Measurements from ENCODE around the gene SSTR3. TPM values are rescaled to one million over a fixed set of nuclear protein-coding genes. Genes with fewer than 3 reads are reported as not detected.
"Not testable (repeated sequence)": the region's sequence is repeated elsewhere in the genome, so short reads cannot be mapped to it uniquely, and the experiment has no call there.

SSTR3 gene
- total RNA-seq, 1 experiment from 2014 or later, result 0.21 TPM

DNA sequence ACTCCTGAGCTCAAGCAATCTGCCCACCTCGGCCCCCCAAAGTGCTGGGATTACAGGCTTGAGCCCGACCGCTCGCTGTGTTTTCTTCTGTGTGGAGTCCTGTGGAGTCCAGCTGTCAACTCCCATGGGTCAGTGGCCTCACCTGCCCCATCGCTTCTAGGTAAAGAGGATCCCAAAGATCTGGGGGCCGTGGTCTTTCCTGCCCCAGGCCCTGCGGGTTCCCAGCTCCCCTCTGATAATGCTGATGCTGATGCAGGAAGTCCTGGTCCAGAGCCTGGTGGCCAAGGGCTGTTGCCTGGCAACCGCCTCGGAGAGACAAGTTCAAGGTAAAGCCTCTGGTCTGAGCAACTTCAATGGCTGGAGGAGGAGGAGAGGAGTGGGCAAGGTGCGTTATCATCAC, 9.6 kb downstream of the SSTR3 start:
- H3K27me3 ChIP-seq (ENCODE audit: control insufficient read depth, insufficient read depth, low read length), result peaks cover 1% of the 10 kb centered on the region; the same call in 1 of the 2 replicates
- no peak overlapping the region for H3K4me3 ChIP-seq (ENCODE audit: insufficient read depth, low read depth, low read length)
- H3K36me3 ChIP-seq (replicated peaks; ENCODE audit: control insufficient read depth, insufficient read depth, low read length), result no peaks in the 10 kb centered on the region
- no peak for DNase-seq

DNA sequence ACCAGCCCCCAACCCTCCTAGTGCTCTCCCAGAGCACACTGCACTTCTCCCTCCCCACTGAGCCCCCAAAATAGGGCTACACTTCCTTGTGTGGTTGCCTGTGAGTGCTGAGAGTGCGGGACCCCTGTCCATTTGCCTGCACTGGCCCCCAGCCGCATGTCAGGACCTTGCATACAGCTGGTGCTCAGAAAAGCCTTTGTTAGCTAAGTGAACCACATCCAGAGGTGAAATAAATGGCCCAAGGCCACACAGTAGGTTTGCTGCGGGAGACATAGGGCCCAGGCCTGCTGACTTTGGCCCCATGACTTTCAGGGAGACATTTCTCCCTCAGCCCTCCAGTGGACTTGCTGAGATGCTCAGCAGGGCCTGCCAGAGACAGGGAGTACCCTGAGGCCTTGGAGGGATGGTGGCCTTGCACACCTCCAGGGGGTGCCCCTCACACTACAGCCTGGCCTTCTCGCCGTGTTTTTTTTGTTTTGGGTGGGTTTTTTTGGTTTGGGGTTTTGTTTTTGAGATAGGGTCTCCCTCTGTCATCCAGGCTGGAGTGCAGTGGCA, 10.2 kb downstream of the SSTR3 start:
- H3K36me3 ChIP-seq (replicated peaks; ENCODE audit: control insufficient read depth, insufficient read depth, low read length), result no peaks in the 10 kb centered on the region; the same call in 1 of the 2 replicates
- H3K27me3 ChIP-seq (ENCODE audit: control insufficient read depth, insufficient read depth, low read length), result peaks cover 1% of the 10 kb centered on the region; the same call in 1 of the 2 replicates
- no peak overlapping the region for H3K4me3 ChIP-seq (ENCODE audit: insufficient read depth, low read depth, low read length)
- no peak for DNase-seq

DNA sequence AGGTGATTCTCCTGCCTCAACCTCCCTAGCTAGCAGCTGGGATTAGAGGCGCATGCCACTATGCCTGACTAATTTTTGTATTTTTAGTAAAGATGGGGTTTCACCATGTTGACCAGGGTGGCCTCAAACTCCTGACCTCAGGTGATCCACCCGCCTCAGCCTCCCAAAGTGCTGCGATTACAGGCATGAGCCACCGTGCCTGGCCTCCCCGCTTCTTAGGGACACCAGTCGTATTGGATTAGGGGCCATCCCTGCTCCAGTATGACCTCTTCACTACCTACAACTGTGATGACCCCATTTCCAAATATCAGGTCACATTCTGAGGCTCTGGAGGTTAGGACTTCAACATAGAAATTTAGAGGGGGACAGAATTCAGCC, 10.8 kb downstream of the SSTR3 start:
- not testable (repeated sequence) for H3K4me3 ChIP-seq (ENCODE audit: insufficient read depth, low read depth, low read length); H3K27me3 ChIP-seq (ENCODE audit: control insufficient read depth, insufficient read depth, low read length); DNase-seq; H3K36me3 ChIP-seq (replicated peaks; ENCODE audit: control insufficient read depth, insufficient read depth, low read length)

DNA sequence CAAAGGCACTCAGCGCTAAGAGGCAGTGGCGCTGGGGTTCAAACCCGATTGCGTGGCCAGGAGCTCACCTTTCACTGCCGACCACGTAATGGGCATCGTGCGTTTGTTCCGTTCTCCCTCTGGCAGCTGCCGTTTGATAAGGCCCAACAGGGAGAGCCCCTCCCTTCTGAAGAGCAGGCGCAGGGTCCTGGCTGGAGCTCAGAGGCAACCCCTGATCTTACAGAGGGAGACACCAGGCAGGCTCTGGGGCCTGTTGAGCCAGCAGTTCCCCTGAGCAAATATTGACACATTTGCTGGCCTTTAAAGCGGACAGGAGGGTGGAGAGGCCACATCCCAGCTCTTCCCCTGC, 12.5 kb downstream of the SSTR3 start:
- H3K4me3 ChIP-seq (ENCODE audit: insufficient read depth, low read depth, low read length), result peak overlapping the region; percentile 31; the same call in 1 of the 2 replicates
- DNase-seq, result peak; percentile 84
- H3K36me3 ChIP-seq (replicated peaks; ENCODE audit: control insufficient read depth, insufficient read depth, low read length), result no peaks in the 10 kb centered on the region; the same call in 1 of the 2 replicates
- no peaks in the 10 kb centered on the region for H3K27me3 ChIP-seq (ENCODE audit: control insufficient read depth, insufficient read depth, low read length)

DNA sequence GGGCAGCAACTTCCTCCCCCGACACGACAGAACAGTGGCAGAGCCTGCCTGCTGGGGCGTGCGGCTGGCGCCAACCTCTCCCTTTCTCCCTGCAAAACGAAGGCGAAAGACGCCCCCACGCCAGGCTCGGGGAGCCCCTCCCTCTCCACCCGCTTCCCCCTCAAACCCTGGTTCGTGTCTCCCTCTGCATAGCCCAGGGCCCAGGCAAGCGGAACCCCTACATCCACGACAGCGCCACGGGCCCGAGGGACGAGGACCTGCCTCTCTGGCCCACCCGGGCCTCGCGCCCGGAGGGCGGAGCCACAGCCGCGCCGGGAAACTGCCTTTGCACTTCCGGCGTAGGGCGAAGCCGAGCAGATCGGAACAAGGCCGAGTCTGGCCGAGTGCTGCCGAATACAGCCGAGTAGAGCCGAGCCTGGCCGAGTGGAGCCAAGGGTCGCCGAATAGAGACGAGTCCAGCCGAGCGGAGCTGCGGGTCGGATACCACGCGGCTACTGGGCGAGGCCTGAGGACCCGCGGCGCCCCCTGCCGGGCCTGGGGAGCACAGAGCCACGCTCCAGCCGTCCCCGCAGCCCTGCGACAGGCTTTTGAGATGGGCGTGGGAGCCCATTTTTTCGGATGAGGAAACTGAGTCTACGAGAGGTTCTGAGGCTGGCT, 13.0 kb downstream of the SSTR3 start:
- H3K27me3 ChIP-seq (ENCODE audit: control insufficient read depth, insufficient read depth, low read length), result no peaks in the 10 kb centered on the region
- peak; percentile 99 for DNase-seq
- peak overlapping the region; percentile 90 for H3K4me3 ChIP-seq (ENCODE audit: insufficient read depth, low read depth, low read length)
- no peaks in the 10 kb centered on the region; the same call in 1 of the 2 replicates for H3K36me3 ChIP-seq (replicated peaks; ENCODE audit: control insufficient read depth, insufficient read depth, low read length)

DNA sequence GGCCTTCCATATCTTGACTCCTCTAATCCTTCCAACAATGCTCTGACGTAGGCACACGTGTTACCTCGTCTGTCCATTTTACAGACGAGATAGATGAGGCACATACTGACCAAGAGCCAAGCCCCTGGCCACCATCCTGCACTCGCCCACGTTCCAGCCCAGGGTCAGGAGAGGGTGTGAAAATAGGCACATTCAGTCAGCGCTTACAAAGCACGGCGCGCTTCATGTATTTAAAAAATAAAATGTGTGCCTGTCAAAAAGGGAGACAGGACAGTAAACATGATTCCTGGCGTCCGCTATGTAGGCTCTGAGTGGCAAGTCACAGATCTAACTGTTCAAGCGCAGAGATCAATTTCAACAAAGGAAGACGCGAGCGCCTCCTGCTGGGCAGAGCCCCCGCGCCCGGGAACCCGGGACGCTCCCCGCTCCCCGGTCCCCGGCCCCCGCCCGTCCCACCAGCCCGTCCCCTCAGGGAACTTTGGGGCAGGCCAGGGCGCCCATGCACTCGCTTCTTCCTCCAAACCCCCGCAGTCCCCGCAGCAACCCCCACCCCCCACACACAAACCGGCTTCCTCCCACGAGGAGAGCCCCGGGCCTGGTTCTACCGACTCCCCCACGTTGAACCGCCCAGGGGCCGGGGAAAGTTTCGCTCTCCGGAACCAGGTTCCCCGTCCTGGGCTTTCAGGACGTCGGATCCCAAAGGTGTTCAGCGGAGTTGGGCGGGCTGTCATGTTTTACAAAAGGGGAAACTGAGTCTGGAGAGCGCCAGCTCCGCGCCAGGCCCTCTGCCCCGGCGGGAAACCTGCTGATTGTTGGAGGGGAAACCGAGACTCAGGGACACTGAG, 13.8 kb downstream of the SSTR3 start:
- no peaks in the 10 kb centered on the region; the same call in 1 of the 2 replicates for H3K36me3 ChIP-seq (replicated peaks; ENCODE audit: control insufficient read depth, insufficient read depth, low read length)
- no peaks in the 10 kb centered on the region for H3K27me3 ChIP-seq (ENCODE audit: control insufficient read depth, insufficient read depth, low read length)
- peak overlapping the region; percentile 90 for H3K4me3 ChIP-seq (ENCODE audit: insufficient read depth, low read depth, low read length)
- DNase-seq, result peak; percentile 97

DNA sequence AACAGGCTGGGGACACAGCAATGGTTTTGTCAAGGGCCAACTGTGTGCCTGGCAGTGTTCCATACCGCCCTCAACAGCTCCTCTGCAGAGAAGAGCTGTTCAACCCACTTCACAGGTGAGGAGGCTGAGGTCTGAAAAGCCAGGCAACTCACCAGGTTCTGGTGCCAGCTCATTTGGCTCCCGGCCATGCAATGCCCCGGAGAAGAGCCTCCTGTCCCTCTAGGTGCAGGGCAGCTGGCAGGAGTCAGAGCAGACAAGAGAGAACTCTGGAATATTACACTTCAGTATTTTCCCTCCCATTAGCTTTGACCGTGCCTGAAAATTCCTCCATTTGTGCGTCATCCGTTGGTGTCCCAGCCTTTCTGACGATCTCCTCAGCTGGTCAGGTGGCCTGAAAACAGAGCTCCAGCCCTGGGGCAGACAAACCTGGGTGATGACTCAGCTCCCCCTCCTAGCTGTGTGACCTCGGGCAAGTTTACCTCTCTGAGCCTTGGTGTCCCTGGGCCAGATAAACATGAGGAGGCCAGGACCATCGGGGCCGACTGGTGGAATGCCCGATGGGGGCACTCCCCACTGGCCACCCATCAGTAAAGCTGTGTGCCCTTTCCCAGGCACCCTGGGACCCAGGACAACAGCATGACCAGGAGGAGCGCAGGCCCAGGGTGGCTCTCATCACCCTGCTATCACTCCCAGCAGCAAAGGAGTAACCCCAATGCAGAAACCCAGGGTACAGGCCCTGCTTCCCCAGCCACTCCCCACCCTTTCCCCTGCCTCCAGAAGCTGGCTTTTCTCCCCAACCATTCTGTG, 14.6 kb downstream of the SSTR3 start:
- Histone ChIP-seq H3K27me3 (ENCODE audit: control insufficient read depth, insufficient read depth, low read length) (no peaks in the 10 kb centered on the region), H3K36me3 (replicated peaks; ENCODE audit: control insufficient read depth, insufficient read depth, low read length) (no peaks in the 10 kb centered on the region; the same call in 1 of the 2 replicates), H3K4me3 (ENCODE audit: insufficient read depth, low read depth, low read length) (no peak overlapping the region)
- peak; percentile 35 for DNase-seq

DNA sequence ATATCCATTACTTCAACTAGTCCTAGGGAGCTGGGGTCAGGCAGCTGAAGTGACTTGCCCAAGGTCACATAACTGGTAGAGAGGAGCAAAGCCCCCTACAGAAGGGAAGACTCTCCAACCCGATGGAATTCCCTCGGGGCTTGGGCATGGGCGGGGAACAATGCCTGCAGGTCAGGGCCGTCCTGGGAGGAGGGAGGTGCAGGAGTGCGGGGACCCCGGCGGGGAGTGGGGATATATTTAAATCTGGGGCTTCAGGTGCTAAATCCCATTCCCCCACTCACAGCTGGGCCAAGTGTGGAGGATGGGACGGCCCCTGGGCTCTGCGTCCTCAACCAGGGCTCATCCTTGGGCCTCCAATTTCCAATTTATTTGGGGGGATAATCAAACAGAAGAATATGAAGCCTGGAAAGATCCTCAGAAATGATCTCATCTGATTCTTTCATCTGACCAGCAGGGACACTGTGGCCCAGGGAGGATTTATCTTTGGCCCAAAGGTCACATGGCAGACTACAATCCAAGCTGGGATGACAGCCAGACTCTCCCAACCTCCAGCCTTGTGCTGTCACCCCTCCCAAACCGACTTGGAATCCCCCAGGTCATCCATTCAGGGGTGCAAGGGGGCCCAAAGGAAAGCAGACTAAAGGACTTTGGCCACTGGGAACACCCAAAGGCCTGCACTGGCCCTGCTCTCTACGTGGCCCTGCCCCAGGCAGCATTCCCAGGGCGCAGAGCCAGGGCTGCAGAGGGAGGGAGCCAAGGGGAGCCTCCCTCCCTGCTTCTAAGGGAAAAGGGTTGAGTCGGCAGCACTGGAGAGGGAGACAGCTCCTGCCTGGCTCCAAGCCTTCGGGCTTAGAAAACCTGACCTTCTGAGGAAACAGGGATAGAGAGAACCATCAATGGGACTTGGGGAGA, 15.5 kb downstream of the SSTR3 start:
- Histone ChIP-seq H3K4me3 (ENCODE audit: insufficient read depth, low read depth, low read length) (no peak overlapping the region), H3K27me3 (ENCODE audit: control insufficient read depth, insufficient read depth, low read length) (no peaks in the 10 kb centered on the region), H3K36me3 (replicated peaks; ENCODE audit: control insufficient read depth, insufficient read depth, low read length) (no peaks in the 10 kb centered on the region; the same call in 1 of the 2 replicates)
- peak; percentile 69 for DNase-seq

DNA sequence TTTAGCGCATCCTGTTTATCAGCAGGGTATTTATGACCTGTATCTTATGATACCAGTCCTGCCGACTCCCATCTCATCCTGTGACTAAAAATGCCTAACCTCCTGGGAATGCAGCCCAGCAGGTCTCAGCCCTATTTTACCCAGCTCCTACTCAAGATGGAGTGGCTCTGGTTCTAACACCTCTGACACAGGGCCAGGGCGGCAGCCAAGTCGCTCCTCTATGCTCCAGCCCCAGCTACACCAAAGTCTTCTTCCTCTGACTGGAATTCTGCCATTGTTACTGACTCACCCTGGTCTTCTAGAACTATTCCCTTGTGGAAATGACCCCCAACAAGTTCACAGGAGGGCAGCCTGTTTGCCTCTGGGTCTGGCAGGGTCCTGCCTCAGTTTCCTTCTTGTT, 16.4 kb downstream of the SSTR3 start:
- Histone ChIP-seq H3K27me3 (ENCODE audit: control insufficient read depth, insufficient read depth, low read length) (no peaks in the 10 kb centered on the region), H3K36me3 (replicated peaks; ENCODE audit: control insufficient read depth, insufficient read depth, low read length) (no peaks in the 10 kb centered on the region; the same call in 1 of the 2 replicates)
- no peak for DNase-seq

DNA sequence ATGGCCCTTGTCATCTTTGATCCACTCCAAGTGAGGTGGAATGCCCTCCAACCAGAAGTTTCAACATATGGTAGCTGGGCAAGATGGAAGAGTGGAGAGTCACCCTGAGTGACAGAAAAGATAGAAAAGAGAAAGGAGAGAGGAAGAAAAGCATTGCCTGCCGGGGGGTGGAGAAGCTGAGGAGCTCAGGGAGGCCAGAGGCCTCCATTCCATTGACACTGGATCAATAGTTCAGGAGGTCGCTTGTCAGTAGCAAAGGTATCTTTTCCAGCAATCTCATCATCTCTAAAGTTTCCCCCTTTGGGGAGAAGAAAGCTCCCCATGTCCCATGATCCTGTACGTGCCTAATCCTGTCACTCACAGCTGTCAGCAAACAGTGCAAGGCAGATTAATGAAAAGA, 17.5 kb downstream of the SSTR3 start:
- no peak for DNase-seq
- Histone ChIP-seq H3K4me3 (ENCODE audit: insufficient read depth, low read depth, low read length) (no peak overlapping the region), H3K36me3 (replicated peaks; ENCODE audit: control insufficient read depth, insufficient read depth, low read length) (no peaks in the 10 kb centered on the region; the same call in 1 of the 2 replicates), H3K27me3 (ENCODE audit: control insufficient read depth, insufficient read depth, low read length) (no peaks in the 10 kb centered on the region)

More for the DNA sequence above, 16.4 kb downstream of the SSTR3 start:
- H3K4me3 ChIP-seq (ENCODE audit: insufficient read depth, low read depth, low read length), result no peak overlapping the region

DNA sequence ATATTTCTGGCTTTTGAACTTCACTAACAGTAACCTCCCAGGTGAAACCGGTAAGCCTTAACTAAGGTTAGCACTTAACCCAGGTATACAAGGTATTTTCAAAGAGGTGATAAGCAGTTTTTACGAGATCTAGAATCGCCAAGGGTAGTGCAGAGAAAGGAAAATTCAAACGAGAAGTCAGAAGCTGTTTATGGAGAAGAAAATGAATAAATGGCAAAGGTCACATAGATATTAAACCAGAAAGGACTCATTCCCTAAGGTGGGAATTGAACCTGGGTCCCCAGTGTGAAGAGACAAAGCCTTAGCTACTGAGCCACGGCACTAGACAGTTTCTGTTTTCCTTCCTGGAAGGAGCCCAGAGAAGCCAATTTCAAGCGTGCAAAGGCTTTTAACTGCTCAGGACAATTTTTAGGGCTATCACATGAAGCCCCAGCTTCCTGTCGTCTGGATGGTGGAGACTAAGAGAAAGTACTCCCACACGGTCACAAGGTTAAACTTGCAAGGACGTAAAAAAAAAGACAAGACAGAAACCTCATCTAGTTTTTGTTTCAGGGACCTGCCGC, 18.6 kb downstream of the SSTR3 start:
- peak; percentile 33 for DNase-seq
- Histone ChIP-seq H3K27me3 (ENCODE audit: control insufficient read depth, insufficient read depth, low read length) (no peaks in the 10 kb centered on the region), H3K4me3 (ENCODE audit: insufficient read depth, low read depth, low read length) (no peak overlapping the region), H3K36me3 (replicated peaks; ENCODE audit: control insufficient read depth, insufficient read depth, low read length) (no peaks in the 10 kb centered on the region; the same call in 1 of the 2 replicates)

DNA sequence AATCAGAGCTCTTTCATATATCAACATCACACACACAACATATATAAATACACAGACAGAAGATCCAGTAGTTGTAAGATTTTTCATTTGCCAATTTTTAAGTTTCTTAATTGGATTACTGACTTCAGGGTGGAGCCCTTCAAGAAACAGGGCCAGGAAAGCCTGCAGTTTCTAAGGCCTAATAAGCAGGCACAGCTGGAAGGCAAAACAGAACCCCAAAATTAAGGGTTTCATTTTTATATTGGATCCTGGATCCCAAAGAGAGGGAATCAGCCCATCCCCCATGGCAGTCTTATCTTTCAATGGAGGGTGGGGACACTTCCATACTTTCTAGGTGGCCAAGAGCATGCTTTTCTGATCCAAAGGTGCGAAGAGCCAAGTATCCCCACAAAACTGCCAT, 19.5 kb downstream of the SSTR3 start:
- Histone ChIP-seq H3K36me3 (replicated peaks; ENCODE audit: control insufficient read depth, insufficient read depth, low read length) (no peaks in the 10 kb centered on the region; the same call in 1 of the 2 replicates), H3K4me3 (ENCODE audit: insufficient read depth, low read depth, low read length) (no peak overlapping the region), H3K27me3 (ENCODE audit: control insufficient read depth, insufficient read depth, low read length) (no peaks in the 10 kb centered on the region)
- DNase-seq, result no peak

DNA sequence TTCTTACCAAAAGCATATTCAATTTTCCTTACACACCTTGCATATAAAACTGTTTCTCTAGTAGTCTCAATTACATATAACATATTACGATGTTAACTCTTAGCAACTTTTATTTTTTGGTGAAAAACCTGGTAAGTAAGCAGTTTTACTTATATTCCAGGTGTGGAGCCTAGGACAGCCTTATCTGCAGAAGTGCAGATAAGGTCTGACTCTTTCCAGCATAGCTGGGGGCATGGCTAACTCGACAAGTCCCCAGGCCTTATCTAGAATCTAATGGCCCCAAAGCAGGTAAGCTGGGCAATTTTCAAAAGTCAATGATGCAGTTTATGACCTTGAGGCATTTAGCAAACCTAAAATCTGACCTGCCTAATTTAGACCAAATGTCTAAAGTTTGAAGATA, 20.1 kb downstream of the SSTR3 start:
- H3K4me3 ChIP-seq (ENCODE audit: insufficient read depth, low read depth, low read length), result no peak overlapping the region

More for the DNA sequence above, 20.1 kb downstream of the SSTR3 start:
- no peak for DNase-seq
- no peaks in the 10 kb centered on the region for H3K36me3 ChIP-seq (replicated peaks; ENCODE audit: control insufficient read depth, insufficient read depth, low read length)
- no peaks in the 10 kb centered on the region for H3K27me3 ChIP-seq (ENCODE audit: control insufficient read depth, insufficient read depth, low read length)
